ENCODE measurements around the gene TOE1.

Gene TOE1

GRCh38 chr1:45386219-45386618 is 46.2 kb downstream of the TOE1 start:
- H3K27me3 ChIP-seq (ENCODE audit: control insufficient read depth, low read length) = no peaks in the 10 kb centered on the region
- H3K9me2 ChIP-seq (replicated peaks; ENCODE audit: control insufficient read depth, low read length) = no peaks in the 10 kb centered on the region
- H3K36me3 ChIP-seq (ENCODE audit: control insufficient read depth, low read length) = no peaks in the 10 kb centered on the region
- H3K4me1 ChIP-seq (ENCODE audit: control insufficient read depth, low read length) = peaks cover 4% of the 10 kb centered on the region
- TF ChIP-seq, protein P1, sequence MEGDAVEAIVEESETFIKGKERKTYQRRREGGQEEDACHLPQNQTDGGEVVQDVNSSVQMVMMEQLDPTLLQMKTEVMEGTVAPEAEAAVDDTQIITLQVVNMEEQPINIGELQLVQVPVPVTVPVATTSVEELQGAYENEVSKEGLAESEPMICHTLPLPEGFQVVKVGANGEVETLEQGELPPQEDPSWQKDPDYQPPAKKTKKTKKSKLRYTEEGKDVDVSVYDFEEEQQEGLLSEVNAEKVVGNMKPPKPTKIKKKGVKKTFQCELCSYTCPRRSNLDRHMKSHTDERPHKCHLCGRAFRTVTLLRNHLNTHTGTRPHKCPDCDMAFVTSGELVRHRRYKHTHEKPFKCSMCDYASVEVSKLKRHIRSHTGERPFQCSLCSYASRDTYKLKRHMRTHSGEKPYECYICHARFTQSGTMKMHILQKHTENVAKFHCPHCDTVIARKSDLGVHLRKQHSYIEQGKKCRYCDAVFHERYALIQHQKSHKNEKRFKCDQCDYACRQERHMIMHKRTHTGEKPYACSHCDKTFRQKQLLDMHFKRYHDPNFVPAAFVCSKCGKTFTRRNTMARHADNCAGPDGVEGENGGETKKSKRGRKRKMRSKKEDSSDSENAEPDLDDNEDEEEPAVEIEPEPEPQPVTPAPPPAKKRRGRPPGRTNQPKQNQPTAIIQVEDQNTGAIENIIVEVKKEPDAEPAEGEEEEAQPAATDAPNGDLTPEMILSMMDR (IDR thresholded peaks at IDR 0.05; ENCODE audit: low read depth, low read length, poor library complexity, severe bottlenecking) = no peak
- TF ChIP-seq EZH2phosphoT487 (IDR thresholded peaks at IDR 0.05; ENCODE audit: borderline replicate concordance, low read length) = no peak
- H3K9me3 ChIP-seq (ENCODE audit: control insufficient read depth, insufficient read depth, low read length) = no peaks in the 10 kb centered on the region
- H3F3A ChIP-seq (ENCODE audit: control insufficient read depth, insufficient read depth) = no peaks in the 10 kb centered on the region
- H3K79me2 ChIP-seq (ENCODE audit: control insufficient read depth, low read length) = no peaks in the 10 kb centered on the region
- no peak overlapping the region for H3K4me3 ChIP-seq (ENCODE audit: low read length)
- no peak overlapping the region for H3K4me2 ChIP-seq (ENCODE audit: low read length)
- H4K20me1 ChIP-seq (ENCODE audit: control insufficient read depth, insufficient read depth, low read depth, low read length) = no peaks in the 10 kb centered on the region
- no peak overlapping the region for H3K27ac ChIP-seq (ENCODE audit: low read depth, low read length)
